Measurements from ENCODE around the gene RABEP2. TPM values are rescaled to one million over a fixed set of nuclear protein-coding genes. Genes with fewer than 3 reads are reported as not detected.

The RABEP2 gene
- total and polyA plus RNA-seq, 8 donors, result 21.4 to 35.8 (median 24.4) TPM

GRCh38 chr16:28865722-28866453 is 59.1 kb downstream of the RABEP2 start:
- no peak for TF ChIP-seq CTCF (IDR thresholded peaks at IDR 0.05)
- DNase-seq (no peak), ATAC-seq (no peak)
- H3K4me1 ChIP-seq, result peaks cover 9 to 32% of the 10 kb centered on the region in 2 donors
- H3K9me3 ChIP-seq, result no peaks in the 10 kb centered on the region
- H3K36me3 ChIP-seq, result peaks cover 0 to 48% of the 10 kb centered on the region in 2 donors
- no peak overlapping the region for H3K27ac ChIP-seq
- intact Hi-C loops (cut with DNase I), result no loop called here
- no peaks in the 10 kb centered on the region for H3K27me3 ChIP-seq
- H3K4me3 ChIP-seq, result no peak overlapping the region

- Histone ChIP-seq H3K27me3 (no peaks in the 10 kb centered on the region), H3K4me1 (peaks cover 9 to 32% of the 10 kb centered on the region in 2 donors), H3K27ac (peak overlapping the region in 1 of 2 donors; percentile 93), H3K36me3 (peaks cover 0 to 41% of the 10 kb centered on the region in 2 donors), H3K9me3 (no peaks in the 10 kb centered on the region), H3K4me3 (peak overlapping the region in 1 of 2 donors; percentile 84)
- DNase-seq (no peak), ATAC-seq (no peak)
- no peak for TF ChIP-seq CTCF (IDR thresholded peaks at IDR 0.05)
- intact Hi-C loops (cut with DNase I), result no loop called here
Measured at GRCh38 chr16:28865001-28865688, 59.9 kb downstream of the RABEP2 start.

- H3K4me3 ChIP-seq, result peak overlapping the region; percentile 80 to 84
- H3K27ac ChIP-seq, result peak overlapping the region; percentile 91 to 93
- no peak for TF ChIP-seq CTCF (IDR thresholded peaks at IDR 0.05)
- H3K27me3 ChIP-seq, result no peaks in the 10 kb centered on the region
- ATAC-seq (peak; percentile 8), DNase-seq (no peak)
- intact Hi-C loops (cut with DNase I), result no loop called here
- peaks cover 0 to 31% of the 10 kb centered on the region in 2 donors for H3K36me3 ChIP-seq
- no peaks in the 10 kb centered on the region for H3K9me3 ChIP-seq
- peaks cover 9 to 32% of the 10 kb centered on the region in 2 donors for H3K4me1 ChIP-seq
Measured at GRCh38 chr16:28863929-28864793, 60.9 kb downstream of the RABEP2 start.

GRCh38 chr16:28859326-28859725 is 65.7 kb downstream of the RABEP2 start:
- Histone ChIP-seq H3K9me3 (no peaks in the 10 kb centered on the region), H3K4me1 (peaks cover 0 to 15% of the 10 kb centered on the region in 2 donors), H3K36me3 (no peaks in the 10 kb centered on the region), H3K27me3 (no peaks in the 10 kb centered on the region), H3K27ac (no peak overlapping the region), H3K4me3 (no peak overlapping the region)
- ATAC-seq (no peak), DNase-seq (no peak)
- no peak for TF ChIP-seq CTCF (IDR thresholded peaks at IDR 0.05)
- intact Hi-C loops (cut with DNase I), result no loop called here
